ENCODE results near the gene FKBP8. TPM values are rescaled to one million over a fixed set of nuclear protein-coding genes. Genes with fewer than 3 reads are reported as not detected.

Gene FKBP8
- total RNA-seq, 4 donors from 2014 or later = 267 to 318 (median 275) TPM

DNA sequence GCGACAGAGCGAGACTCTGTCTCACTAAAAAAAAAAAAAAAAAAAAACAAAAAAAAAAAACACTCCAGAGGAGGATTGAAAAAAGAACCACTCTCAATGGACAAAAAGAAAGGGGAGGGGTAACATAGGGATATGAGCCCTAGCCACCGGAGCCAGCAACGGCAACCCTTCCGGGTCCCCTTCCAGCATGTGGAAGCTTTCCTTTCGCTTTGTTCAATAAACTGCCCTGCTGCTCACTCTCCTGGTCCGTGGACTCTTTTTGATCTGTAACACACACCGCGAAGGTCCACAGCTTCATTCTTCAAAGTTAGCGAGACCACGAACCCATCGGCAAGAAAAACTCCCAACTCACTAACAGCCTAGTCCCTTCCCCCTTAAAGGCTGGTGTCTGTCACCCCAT is 44.2 kb upstream of the FKBP8 start:
- 92 to 100% methylated on average over 3 to 12 of the region's 12 CpGs for WGBS, 2 donors (ENCODE audit: low coverage in 1 of 2)
- no peak overlapping the region for H3K4me3 ChIP-seq
- H3K4me1 ChIP-seq = peaks cover 5 to 23% (median 12%) of the 10 kb centered on the region in 4 donors
- TF ChIP-seq, protein P1, sequence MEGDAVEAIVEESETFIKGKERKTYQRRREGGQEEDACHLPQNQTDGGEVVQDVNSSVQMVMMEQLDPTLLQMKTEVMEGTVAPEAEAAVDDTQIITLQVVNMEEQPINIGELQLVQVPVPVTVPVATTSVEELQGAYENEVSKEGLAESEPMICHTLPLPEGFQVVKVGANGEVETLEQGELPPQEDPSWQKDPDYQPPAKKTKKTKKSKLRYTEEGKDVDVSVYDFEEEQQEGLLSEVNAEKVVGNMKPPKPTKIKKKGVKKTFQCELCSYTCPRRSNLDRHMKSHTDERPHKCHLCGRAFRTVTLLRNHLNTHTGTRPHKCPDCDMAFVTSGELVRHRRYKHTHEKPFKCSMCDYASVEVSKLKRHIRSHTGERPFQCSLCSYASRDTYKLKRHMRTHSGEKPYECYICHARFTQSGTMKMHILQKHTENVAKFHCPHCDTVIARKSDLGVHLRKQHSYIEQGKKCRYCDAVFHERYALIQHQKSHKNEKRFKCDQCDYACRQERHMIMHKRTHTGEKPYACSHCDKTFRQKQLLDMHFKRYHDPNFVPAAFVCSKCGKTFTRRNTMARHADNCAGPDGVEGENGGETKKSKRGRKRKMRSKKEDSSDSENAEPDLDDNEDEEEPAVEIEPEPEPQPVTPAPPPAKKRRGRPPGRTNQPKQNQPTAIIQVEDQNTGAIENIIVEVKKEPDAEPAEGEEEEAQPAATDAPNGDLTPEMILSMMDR (IDR thresholded peaks at IDR 0.05) = no peak
- no peak for TF ChIP-seq POLR2A (IDR thresholded peaks at IDR 0.05)
- no peak for TF ChIP-seq EP300 (IDR thresholded peaks at IDR 0.05; ENCODE audit: low read depth)
- no peak for TF ChIP-seq POLR2AphosphoS5 (IDR thresholded peaks at IDR 0.05)
- no peaks in the 10 kb centered on the region for H3K9me3 ChIP-seq
- in situ Hi-C loops (cut with MboI; ENCODE audit: low pct_ligation_motif_present in 1 of 4, low pct_unique_long_range_greater_than_20kb in 1 of 4, low sequenced_read_pairs in 3 of 4) (loop anchor here in 3 of 4 donors (25.0 kb wide), 2 partner anchors 125 to 250 kb away; partner anchors contain the start of gene UPF1 (in 2 of the 3)), intact Hi-C loops (cut with DNase I; ENCODE audit: low total_unique reads) (no loop called here)
- no peaks in the 10 kb centered on the region for H3K27me3 ChIP-seq
- DNase-seq = no peak
- H3K27ac ChIP-seq = peak overlapping the region in 3 of 4 donors; percentile 86 to 96 (median 94)
- peaks cover 0 to 4% (median 0%) of the 10 kb centered on the region in 4 donors for H3K36me3 ChIP-seq

GRCh38 chr19:18586306-18586705 is 42.9 kb upstream of the FKBP8 start:
- Histone ChIP-seq H3K4me3 (no peak overlapping the region), H3K36me3 (peaks cover 0 to 4% (median 0%) of the 10 kb centered on the region in 4 donors), H3K4me1 (peaks cover 5 to 23% (median 12%) of the 10 kb centered on the region in 4 donors), H3K9me3 (no peaks in the 10 kb centered on the region), H3K27me3 (no peaks in the 10 kb centered on the region), H3K27ac (no peak overlapping the region)
- DNase-seq = no peak
- TF ChIP-seq, protein P1 (IDR thresholded peaks at IDR 0.05) = no peak
- no peak for TF ChIP-seq EP300 (IDR thresholded peaks at IDR 0.05; ENCODE audit: low read depth)
- no peak for TF ChIP-seq POLR2A (IDR thresholded peaks at IDR 0.05)
- no peak for TF ChIP-seq POLR2AphosphoS5 (IDR thresholded peaks at IDR 0.05)
- in situ Hi-C loops (cut with MboI; ENCODE audit: low pct_ligation_motif_present in 1 of 4, low pct_unique_long_range_greater_than_20kb in 1 of 4, low sequenced_read_pairs in 3 of 4) = loop anchor here in 3 of 4 donors (25.0 kb wide), 2 partner anchors 124 to 251 kb away; partner anchors contain the start of gene UPF1 (in 2 of the 3)
- intact Hi-C loops (cut with DNase I; ENCODE audit: low total_unique reads) = no loop called here
- 20 to 52% methylated on average over 1 to 2 of the region's 2 CpGs for WGBS, 2 donors (ENCODE audit: low coverage in 1 of 2)

DNA sequence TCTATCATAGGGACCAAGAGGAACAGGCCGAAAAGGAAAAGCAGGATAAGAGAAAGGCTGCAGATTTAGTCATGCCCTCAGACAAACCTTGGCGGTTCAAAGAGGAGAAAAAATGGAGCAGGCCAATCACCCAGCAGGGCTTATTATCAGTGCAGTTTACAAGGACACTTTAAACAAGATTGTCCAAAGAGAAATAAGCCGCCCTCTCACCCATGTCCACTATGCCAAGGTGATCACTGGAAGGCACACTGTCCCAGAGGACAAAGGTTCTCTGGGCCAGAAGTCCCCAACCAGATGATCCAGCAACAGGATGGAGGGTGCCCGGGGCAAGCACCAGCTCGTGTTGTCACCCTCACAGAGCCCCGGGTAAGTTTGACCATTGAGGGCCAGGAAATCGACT is 36.9 kb upstream of the FKBP8 start:
- TF ChIP-seq, protein P1 (IDR thresholded peaks at IDR 0.05) = no peak
- TF ChIP-seq POLR2AphosphoS5 (IDR thresholded peaks at IDR 0.05) (no peak), EP300 (IDR thresholded peaks at IDR 0.05; ENCODE audit: low read depth) (no peak), POLR2A (IDR thresholded peaks at IDR 0.05) (no peak)
- Histone ChIP-seq H3K27ac (no peak overlapping the region), H3K4me1 (no peaks in the 10 kb centered on the region), H3K27me3 (no peaks in the 10 kb centered on the region), H3K36me3 (peaks cover 0 to 13% (median 2%) of the 10 kb centered on the region in 4 donors), H3K9me3 (no peaks in the 10 kb centered on the region), H3K4me3 (no peak overlapping the region)
- DNase-seq = no peak
- WGBS, 2 donors (ENCODE audit: low coverage in 1 of 2) = 69 to 88% methylated on average over 1 to 7 of the region's 7 CpGs
- intact Hi-C loops (cut with DNase I; ENCODE audit: low total_unique reads) (no loop called here), in situ Hi-C loops (cut with MboI; ENCODE audit: low pct_ligation_motif_present in 1 of 4, low pct_unique_long_range_greater_than_20kb in 1 of 4, low sequenced_read_pairs in 3 of 4) (loop anchor here in 3 of 4 donors (25.0 kb wide), 2 partner anchors 118 to 257 kb away; partner anchors contain the start of gene UPF1 (in 2 of the 3))

DNA sequence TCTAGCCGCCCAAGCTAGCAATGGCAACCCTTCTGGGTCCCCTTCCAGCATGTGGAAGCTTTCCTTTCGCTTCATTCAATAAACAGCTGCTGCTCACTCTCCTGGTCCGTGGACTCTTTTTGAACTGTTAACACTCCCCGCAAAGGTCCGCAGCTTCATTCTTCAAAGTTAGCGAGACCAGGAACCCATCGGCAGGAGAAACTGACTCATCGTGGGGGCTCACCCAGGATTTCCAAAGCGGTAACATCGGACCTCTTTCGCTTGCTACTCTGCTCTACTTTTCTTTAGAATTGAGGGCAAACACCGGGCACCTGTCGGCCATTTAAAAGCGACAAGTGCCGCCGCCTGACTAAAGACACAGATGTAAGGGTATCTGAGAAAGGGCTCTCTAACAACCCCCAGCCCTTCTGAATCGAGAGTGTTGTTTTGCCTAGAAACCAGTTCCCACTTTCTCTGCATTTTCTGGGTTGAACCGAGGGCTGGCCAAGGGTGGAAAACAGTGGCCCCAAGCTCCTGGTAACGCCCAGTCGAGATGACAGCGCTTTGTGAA is 34.1 kb upstream of the FKBP8 start:
- no peak overlapping the region for H3K27ac ChIP-seq
- 89 to 92% methylated on average over 12 to 21 of the region's 21 CpGs for WGBS, 2 donors (ENCODE audit: low coverage in 1 of 2)
- intact Hi-C loops (cut with DNase I; ENCODE audit: low total_unique reads) = no loop called here
- peaks cover 8 to 15% (median 11%) of the 10 kb centered on the region in 4 donors for H3K4me1 ChIP-seq
- no peaks in the 10 kb centered on the region for H3K9me3 ChIP-seq
- no peak for DNase-seq
- H3K4me3 ChIP-seq = no peak overlapping the region
- peaks cover 0 to 28% (median 4%) of the 10 kb centered on the region in 4 donors for H3K36me3 ChIP-seq
- in situ Hi-C loops (cut with MboI; ENCODE audit: low pct_ligation_motif_present in 1 of 4, low pct_unique_long_range_greater_than_20kb in 1 of 4, low sequenced_read_pairs in 3 of 4) = loop anchor here in 3 of 4 donors (25.0 kb wide), 2 partner anchors 115 to 260 kb away; partner anchors contain the start of gene UPF1 (in 2 of the 3)
- H3K27me3 ChIP-seq = no peaks in the 10 kb centered on the region
- TF ChIP-seq POLR2AphosphoS5 (IDR thresholded peaks at IDR 0.05) = no peak
- no peak for TF ChIP-seq EP300 (IDR thresholded peaks at IDR 0.05; ENCODE audit: low read depth)
- TF ChIP-seq, protein P1 (IDR thresholded peaks at IDR 0.05) = no peak
- TF ChIP-seq POLR2A (IDR thresholded peaks at IDR 0.05) = no peak

Data from transverse colon (tissue), 4 donors.